GM18520 (cell line): ENCODE results near the gene ITIH1.
A peak's percentile ranks its signal among the peaks of the same experiment; 100 is the strongest.
"Not testable (repeated sequence)": the region's sequence is repeated elsewhere in the genome, so short reads cannot be mapped to it uniquely, and the experiment has no call there.

Experiments used
- ATAC-seq: cut with Tn5 transposase; IDR thresholded peaks from one replicate; pipeline ENCODE4 v1.9.1; 2021; ENCODE audit not compliant: unreplicated experiment

Gene ITIH1

GRCh38 chr3:52777127-52777958, at the start of gene ITIH1:
Gene ITIH1 (plus strand): TSS chr3:52777599. CDS start chr3:52777616, 17 bp downstream.
- no peak for ATAC-seq

GRCh38 chr3:52728753-52729152, 48.6 kb upstream of the ITIH1 start:
- ATAC-seq = not testable (repeated sequence)

- no peak for ATAC-seq
These were observed 46.7 kb upstream of the ITIH1 start for GRCh38 chr3:52730681-52731080.

- ATAC-seq = no peak
These were observed 45.8 kb upstream of the ITIH1 start for GRCh38 chr3:52731590-52731989.

GRCh38 chr3:52733256-52733891, 44.0 kb upstream of the ITIH1 start:
- ATAC-seq = no peak

- no peak for ATAC-seq
These were observed 37.7 kb upstream of the ITIH1 start for GRCh38 chr3:52739730-52740129.

GRCh38 chr3:52742418-52743041, 34.9 kb upstream of the ITIH1 start:
- ATAC-seq = no peak

GRCh38 chr3:52743152-52743551, 34.2 kb upstream of the ITIH1 start:
- no peak for ATAC-seq

- ATAC-seq = no peak
These were observed 33.7 kb upstream of the ITIH1 start for GRCh38 chr3:52743721-52744120.

- ATAC-seq = no peak
These were observed 25.2 kb upstream of the ITIH1 start for GRCh38 chr3:52752045-52752660.

GRCh38 chr3:52754373-52754772, 23.0 kb upstream of the ITIH1 start:
- ATAC-seq = no peak

GRCh38 chr3:52756141-52756540, 21.3 kb upstream of the ITIH1 start:
- ATAC-seq = no peak

- no peak for ATAC-seq
These were observed 13.9 kb upstream of the ITIH1 start for GRCh38 chr3:52763466-52763865.

GRCh38 chr3:52769786-52770455, 7.5 kb upstream of the ITIH1 start:
- no peak for ATAC-seq

GRCh38 chr3:52770496-52771333, 6.7 kb upstream of the ITIH1 start, which contains the start of gene NEK4:
Gene NEK4 (minus strand): TSS chr3:52770940. CDS start chr3:52770746, 194 bp downstream.
- ATAC-seq = peak; percentile 90

GRCh38 chr3:52771334-52771681, 6.1 kb upstream of the ITIH1 start:
- ATAC-seq = no peak

- no peak for ATAC-seq
These were observed 5.7 kb upstream of the ITIH1 start for GRCh38 chr3:52771702-52772101.

- ATAC-seq = no peak
These were observed 3.9 kb upstream of the ITIH1 start for GRCh38 chr3:52773361-52774065.

GRCh38 chr3:52774066-52774713, 3.2 kb upstream of the ITIH1 start:
- no peak for ATAC-seq
